DND-41 (cell line): Measurements from ENCODE around the gene VPS4A.

Experiments
- CTCF ChIP-seq: IDR thresholded peaks from 2 replicates; pipeline ENCODE4 v1.5.1; 2012; ENCODE audit warnings: borderline replicate concordance, low read length, moderate library complexity, mild to moderate bottlenecking; ENCODE audit not compliant: poor library complexity, severe bottlenecking; ENCODE audit errors: extremely low read depth
- EZH2 ChIP-seq: IDR thresholded peaks from 3 replicates; pipeline ENCODE4 v1.6.1; 2012; ENCODE audit warnings: borderline replicate concordance, low read depth, mild to moderate bottlenecking, moderate library complexity, low read length, inconsistent platforms; ENCODE audit not compliant: severe bottlenecking

- TF ChIP-seq EZH2 (no peak), CTCF (no peak)
These were observed 60.4 kb downstream of the VPS4A start for GRCh38 chr16:69371564-69371963.
